Activated CD8-positive, alpha-beta memory T cell treated with anti-CD3 and anti-CD28 coated beads, Interleukin-2, amount 50 U/mL, for 1 hour (primary cell): ENCODE results near the gene ZC3H4.
"Not testable (repeated sequence)": the region's sequence is repeated elsewhere in the genome, so short reads cannot be mapped to it uniquely, and the experiment has no call there.

Experiments
- DNase-seq: peaks from one replicate; pipeline ENCODE4 v3.0.0-alpha.2; 2020; ENCODE audit errors: extremely low read depth

ZC3H4 gene

DNA sequence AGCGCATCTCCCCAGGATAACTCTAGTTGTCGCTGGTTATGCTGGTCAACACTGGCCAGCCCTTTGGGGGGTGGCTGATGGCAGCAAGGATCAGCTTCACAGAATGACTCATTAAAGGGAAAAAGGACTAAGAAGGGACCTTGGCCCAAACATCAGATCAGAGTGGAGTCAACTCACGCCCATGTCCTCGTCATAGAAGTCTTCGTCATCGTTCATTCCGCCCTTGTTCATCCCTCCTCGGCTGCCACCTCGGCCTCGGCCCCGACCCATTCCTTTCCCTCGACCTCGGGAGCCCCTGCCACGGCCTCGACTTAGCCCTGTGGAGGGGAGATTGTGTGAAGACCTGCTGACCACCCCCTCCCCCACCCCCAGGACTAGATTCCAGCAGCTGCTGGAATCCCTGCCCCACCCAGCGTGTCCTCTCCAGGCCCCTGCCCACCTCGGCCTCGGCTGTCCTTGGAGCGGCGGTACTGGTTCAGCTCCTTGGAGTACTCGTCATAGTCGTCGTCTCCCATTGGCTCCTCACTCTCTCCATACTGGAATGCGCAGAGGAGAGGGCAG is 28.6 kb downstream of the ZC3H4 start:
- no peak for DNase-seq

DNA sequence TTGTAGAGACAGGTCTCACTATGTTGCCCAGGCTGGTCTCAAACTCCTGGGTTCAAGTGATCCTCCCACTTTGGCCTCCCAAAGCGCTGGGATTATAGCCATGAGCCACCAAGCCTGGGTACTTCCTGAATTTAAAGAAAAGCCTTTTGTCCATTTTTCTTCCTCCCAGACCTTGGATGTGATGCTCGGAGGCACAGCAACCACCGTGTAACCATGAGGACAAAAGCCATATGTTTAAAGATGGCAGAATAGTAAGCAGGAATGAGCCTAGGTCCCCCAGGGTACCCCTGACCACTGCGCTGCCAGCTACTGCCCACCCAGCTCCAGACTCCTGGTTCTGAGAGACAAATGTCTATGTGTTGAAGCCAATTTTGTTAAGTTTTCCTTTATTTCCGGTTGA is 31.1 kb downstream of the ZC3H4 start:
- DNase-seq, result no peak

DNA sequence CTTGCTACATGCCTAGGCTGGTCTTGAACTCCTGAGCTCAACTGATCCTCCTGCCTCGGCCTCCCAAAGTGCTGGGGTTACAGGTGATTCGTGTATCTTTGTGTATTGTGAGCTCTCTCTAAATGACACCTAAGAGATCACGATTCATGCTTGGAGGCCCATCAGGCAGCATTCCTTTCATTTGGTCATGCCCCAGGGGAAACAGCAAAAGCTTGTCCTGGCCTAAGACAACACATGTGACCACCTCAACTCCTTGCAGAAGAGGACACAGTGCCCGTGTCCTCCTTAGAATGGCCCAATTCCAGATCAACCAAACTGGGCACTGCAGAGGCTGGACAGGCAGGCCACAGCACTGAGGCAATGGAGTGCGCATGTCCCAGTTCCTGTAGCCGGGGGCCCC is 32.5 kb downstream of the ZC3H4 start:
- DNase-seq, result no peak

DNA sequence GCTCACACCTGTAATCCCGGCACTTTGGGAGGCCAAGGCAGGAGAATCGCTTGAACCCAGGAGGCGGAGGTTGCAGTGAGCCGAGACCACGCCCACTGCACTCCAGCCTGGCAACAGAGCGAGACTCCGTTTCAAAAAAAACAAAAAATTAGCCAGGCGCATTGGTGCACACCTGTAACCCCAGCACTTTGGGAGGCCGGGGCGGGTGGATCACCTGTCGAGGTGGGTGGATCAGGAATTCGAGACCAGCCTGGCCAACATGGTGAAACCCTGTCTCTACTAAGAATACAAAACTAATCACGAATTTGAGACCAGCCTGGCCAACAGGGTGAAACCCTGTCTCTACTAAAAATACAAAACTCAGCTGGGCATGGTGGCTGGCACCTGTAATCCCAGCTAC is 35.2 kb downstream of the ZC3H4 start:
- not testable (repeated sequence) for DNase-seq

DNA sequence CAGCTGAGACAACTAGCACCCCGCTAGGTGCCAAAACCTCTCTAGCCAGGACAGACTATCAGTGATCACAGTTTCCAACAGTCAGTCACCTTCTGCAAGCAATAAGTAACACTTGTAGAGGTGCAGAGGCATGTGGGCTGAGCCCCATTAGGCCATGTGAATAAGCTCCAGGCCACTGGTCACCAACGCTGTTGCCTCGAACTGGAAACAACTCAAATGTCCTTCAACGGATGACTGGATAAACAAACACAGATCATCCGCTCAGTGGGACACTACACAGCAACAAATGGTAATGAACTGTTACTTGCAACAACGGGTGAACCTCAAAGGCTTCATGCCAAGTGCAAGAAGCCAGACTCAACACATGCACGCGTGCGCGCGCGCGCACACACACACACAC is 37.6 kb downstream of the ZC3H4 start:
- DNase-seq, result no peak

- no peak for DNase-seq
Observed at GRCh38 chr19:47075179-47075810, 38.3 kb downstream of the ZC3H4 start.

GRCh38 chr19:47074621-47075020 is 39.0 kb downstream of the ZC3H4 start:
- no peak for DNase-seq

DNA sequence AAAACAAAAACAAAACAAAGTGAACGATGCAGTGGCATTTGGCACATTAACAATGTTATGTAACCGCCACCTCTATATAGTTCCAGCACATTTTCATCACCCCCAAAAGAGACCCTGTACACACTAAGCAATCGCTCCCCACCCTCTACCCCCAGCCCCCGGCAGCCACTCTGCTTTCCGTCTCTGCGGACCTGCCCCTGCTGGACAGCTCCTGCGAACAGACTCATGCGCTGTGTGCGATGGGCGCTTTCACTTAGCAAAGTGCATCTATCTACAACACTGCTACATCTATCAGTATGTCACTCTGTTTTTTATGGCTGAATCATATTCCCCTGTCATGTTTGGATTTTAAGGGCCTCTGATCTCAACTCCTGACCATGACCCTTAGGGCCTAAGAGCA is 40.0 kb downstream of the ZC3H4 start:
- DNase-seq, result no peak

DNA sequence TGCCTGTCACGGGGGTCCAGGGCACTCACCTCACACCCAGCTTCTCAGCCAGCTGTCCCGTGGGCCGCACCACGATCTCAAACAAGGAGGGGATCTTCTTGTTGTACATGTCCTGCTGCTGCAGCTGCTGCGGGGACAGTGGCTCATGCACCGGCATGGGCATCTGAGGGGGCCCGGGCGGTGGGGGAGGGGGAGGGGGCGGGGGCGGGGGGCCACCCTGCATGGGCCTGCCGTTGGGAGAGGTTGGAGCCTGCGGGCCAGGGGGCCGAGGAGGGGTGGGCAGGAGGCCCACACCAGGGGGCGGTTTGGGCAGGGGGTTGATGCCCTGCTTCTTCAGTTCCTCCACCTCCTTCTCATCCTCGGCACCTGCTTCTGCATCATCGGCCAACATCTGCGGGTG is 41.3 kb downstream of the ZC3H4 start:
- no peak for DNase-seq

GRCh38 chr19:47071731-47072130 is 41.8 kb downstream of the ZC3H4 start:
- DNase-seq, result no peak

GRCh38 chr19:47070756-47071155 is 42.8 kb downstream of the ZC3H4 start:
- no peak for DNase-seq

- DNase-seq, result no peak
Observed at GRCh38 chr19:47069795-47070194, 43.8 kb downstream of the ZC3H4 start.

- DNase-seq, result no peak
Observed at GRCh38 chr19:47068876-47069406, 44.6 kb downstream of the ZC3H4 start.

DNA sequence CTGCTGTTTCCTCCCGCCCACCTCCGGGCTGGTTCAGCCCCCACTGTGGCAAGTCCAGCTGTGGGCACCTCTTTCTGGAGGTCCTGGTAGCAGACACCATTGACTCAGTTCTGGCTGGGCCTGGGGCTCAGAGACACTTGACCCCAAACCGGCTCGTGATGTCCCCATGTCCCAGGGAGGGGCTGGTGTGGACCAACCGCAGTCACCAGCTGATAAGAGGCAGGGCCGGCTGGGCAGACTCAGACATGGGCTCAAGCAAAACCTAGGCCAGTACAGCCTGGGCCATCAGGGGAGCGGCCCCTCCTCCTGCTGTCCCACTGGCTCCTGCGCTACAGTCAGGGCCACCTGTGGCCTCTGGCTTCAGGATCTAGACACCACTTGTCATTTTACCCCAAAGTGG is 45.3 kb downstream of the ZC3H4 start:
- DNase-seq, result no peak

GRCh38 chr19:47067215-47067847 is 46.2 kb downstream of the ZC3H4 start:
- DNase-seq, result no peak

DNA sequence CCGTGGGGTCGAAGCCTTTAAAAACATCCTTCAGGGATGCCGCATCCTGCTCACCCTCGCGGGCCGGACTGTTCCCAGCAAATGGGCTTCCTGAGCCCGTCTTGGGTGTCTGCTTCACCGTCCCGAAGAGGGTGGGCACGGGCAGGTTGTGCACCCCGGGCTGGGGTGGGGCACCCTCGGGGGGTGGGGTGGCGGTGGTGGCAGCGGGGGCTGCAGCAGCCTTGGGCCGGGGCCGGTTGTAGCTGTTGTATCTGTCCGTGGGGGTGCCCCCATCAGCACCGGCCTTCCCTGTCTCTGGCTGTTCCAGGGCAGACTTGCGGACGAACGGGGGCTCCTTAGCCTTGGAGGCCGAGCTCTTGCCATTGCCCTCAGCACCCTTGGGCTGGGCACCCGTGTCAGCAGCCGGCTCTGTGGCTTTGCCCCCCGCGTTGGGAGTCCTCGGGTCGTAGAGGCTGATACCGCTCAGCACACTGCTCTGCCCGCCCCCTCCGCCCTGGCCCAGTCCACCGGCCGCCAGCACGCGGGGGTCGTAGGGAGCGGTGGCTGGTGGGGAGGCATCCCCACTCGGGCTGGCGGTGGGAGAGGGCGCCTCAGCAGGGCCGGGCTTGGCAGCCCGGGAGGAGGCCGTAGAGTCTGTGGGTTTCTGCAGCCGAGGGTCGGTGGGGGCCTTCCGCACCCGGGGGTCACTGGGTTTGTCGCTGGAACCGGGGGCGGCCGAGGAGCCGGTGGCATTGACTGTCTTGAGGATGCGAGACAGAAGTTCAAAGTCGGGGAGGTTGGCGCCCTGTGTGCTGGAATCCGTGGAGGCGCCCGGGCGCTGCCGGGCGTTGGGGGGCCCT is 47.0 kb downstream of the ZC3H4 start:
- no peak for DNase-seq

DNA sequence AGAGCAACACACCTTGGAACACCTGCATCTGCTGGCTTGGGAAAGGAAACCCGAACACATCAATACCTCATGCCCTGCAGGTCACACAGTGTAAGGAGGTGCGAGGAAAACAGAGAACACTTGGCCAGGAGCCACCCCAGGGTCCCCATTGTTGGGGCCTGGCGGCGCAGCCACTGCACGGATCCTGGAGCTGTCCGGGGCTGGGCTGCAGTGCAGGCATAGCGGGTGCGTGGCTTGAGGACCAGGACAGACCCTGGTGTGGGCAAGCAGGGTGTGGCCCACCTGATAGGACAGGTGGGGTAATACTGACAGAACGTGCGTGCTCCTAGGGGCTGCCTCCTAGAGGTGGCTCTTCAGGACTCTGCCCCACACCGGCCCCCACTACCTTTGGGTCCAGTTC is 48.3 kb downstream of the ZC3H4 start:
- DNase-seq, result no peak

GRCh38 chr19:47063874-47064273 is 49.7 kb downstream of the ZC3H4 start:
- no peak for DNase-seq

- DNase-seq, result no peak
Observed at GRCh38 chr19:47058621-47059022, 55.0 kb downstream of the ZC3H4 start.

GRCh38 chr19:47057328-47057727 is 56.2 kb downstream of the ZC3H4 start:
- no peak for DNase-seq

DNA sequence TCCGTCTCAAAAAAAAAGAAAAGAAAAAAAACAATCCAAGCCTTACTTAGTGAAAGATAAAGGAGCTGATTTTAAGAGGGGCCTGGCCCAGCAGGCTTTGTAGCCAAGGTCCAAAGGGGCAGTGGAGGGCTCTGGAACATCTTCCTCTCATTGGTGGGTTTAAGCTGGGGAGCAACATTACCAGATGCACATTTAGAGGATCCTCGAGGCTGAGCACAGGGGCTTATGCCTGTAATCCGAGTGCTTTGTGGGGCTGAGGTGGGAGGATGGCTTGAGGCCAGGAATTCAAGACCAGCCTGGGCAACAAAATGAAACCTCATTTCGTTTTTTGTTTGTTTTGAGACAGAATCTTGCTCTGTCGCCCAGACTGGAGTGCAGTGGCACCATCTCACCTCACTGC is 57.2 kb downstream of the ZC3H4 start:
- no peak for DNase-seq

DNA sequence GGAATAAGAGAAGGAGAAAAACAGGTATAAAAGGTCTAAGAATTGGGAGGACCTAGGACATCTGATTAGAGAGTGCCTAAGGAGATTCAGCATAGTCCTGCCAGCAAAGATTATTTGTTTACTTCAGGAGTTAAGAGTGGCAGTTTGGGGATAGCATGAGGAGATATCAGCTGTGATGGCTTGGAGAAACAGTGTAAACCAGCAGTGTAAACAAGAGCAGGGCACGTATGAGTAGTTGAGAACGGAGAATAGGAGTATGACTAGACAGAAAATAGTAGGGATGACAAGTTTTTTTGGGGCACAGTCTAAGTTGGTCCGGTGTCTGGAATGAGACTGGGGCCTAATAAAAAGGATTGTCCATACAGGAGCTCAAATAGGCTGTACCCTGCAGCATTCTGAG is 63.0 kb downstream of the ZC3H4 start:
- not testable (repeated sequence) for DNase-seq
